HG02938 (cell line): ENCODE data around the gene BBS2.

Experiments
- ATAC-seq: cut with Tn5 transposase; IDR thresholded peaks from one replicate; pipeline ENCODE4 v1.9.1; 2021; ENCODE audit warnings: mild to moderate bottlenecking, moderate library complexity; ENCODE audit not compliant: unreplicated experiment

Gene BBS2

DNA sequence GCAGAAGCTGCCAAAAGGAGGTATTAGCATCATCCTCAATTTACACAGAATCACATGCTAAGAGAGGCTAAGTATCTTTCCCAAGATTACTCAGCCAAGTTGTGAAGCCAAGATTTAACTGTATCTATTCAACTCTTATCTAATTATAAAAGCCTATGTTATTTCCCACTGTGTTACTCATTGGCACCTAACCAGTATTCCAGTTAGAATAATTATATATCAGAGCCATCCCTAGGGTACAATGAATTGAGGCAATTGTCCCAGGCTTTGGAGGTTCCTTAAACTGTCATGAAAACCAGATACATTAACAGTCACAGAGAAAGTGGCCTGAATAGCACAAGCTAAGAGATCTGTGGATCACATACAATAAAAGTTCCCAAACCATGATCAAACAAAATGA, 83.6 kb downstream of the BBS2 start:
- no peak for ATAC-seq
